Panc1 (cell line): Measurements from ENCODE around the gene CCDC40. TPM values are rescaled to one million over a fixed set of nuclear protein-coding genes. Genes with fewer than 3 reads are reported as not detected.

Experiments
- ATAC-seq: fragments of 200-7000 bp; cut with Tn5 transposase; 2 replicates; pipeline ENCODE4 v1.9.1; 2020; ENCODE audit warnings: mild to moderate bottlenecking, moderate library complexity
- BruUV-seq: library from RNA; stranded (reverse); fragments of 400-500 nt; replicated peaks from 2 replicates; lab custom pipeline; 2021; lab: Mats Ljungman, UMichigan
- CTCF ChIA-PET: fragments of 300-600 bp; sonication (Branson Sonifier 250); formaldehyde crosslinking; loops from one replicate; lab custom pipeline; 2022; ENCODE audit warnings: antibody characterized with exemption; lab: Charles Lee
- POLR2A ChIA-PET: fragments of 300-600 bp; sonication (Branson Sonifier 250); formaldehyde crosslinking; loops from one replicate; lab custom pipeline; 2022; ENCODE audit warnings: antibody characterized with exemption; lab: Charles Lee
- DNase-seq: peaks from one replicate; pipeline ENCODE4 v3.0.0-alpha.2; 2010; ENCODE audit warnings: low read depth, low spot score
- H3K27ac ChIP-seq: 2 replicates; pipeline ENCODE4 v1.5.1; 2011; ENCODE audit warnings: mild to moderate bottlenecking, low read length, inconsistent platforms
- H3K27me3 ChIP-seq: fragments of 200-500 bp; sonication (Bioruptor generic); 2 replicates; pipeline ENCODE4 v1.6.0; 2014; ENCODE audit warnings: low read length, inconsistent platforms; ENCODE audit not compliant: control insufficient read depth, insufficient read depth
- H3K36me3 ChIP-seq: fragments of 200-500 bp; sonication (Bioruptor generic); 2 replicates; pipeline ENCODE4 v1.5.1; 2014; ENCODE audit warnings: inconsistent platforms, mild to moderate bottlenecking, low read length, moderate library complexity; ENCODE audit not compliant: control insufficient read depth, insufficient read depth
- H3K4me1 ChIP-seq: 2 replicates; pipeline ENCODE4 v1.5.1; 2011; ENCODE audit warnings: inconsistent platforms, mild to moderate bottlenecking, low read length, moderate library complexity; ENCODE audit not compliant: control insufficient read depth, insufficient read depth
- H3K4me3 ChIP-seq, 2 experiments: 2 replicates each; pipeline ENCODE4 v1.5.1; 2011 to 2012; ENCODE audit warnings: low read depth in 2 of 2, low read length in 2 of 2, mild to moderate bottlenecking in 2 of 2, inconsistent platforms in 1 of 2, moderate library complexity in 1 of 2
- H3K9me3 ChIP-seq: fragments of 200-500 bp; sonication (Bioruptor generic); 2 replicates; pipeline ENCODE4 v1.5.1; 2014; ENCODE audit warnings: low read depth, mild to moderate bottlenecking, inconsistent platforms, low read length, moderate library complexity; ENCODE audit not compliant: control insufficient read depth, insufficient read depth
- CTCF ChIP-seq: fragments of 450-650 bp; IDR thresholded peaks from 2 replicates; pipeline ENCODE4 v1.5.1; 2017; ENCODE audit warnings: mild to moderate bottlenecking
- POLR2AphosphoS5 ChIP-seq: IDR thresholded peaks from 2 replicates; pipeline ENCODE4 v1.6.1; 2012; ENCODE audit warnings: mild to moderate bottlenecking, low read depth, low read length, moderate library complexity
- REST ChIP-seq, 2 experiments: IDR thresholded peaks; 2 replicates each; pipeline ENCODE4 v1.6.1; 2011 to 2012; ENCODE audit warnings: low read depth in 2 of 2, control low read depth in 1 of 2, low read length in 1 of 2, mild to moderate bottlenecking in 1 of 2, moderate library complexity in 1 of 2; ENCODE audit not compliant: insufficient read depth in 1 of 2
- SIN3A ChIP-seq: IDR thresholded peaks from 2 replicates; pipeline ENCODE4 v1.6.1; 2012; ENCODE audit warnings: low read depth, mild to moderate bottlenecking, low read length, moderate library complexity, borderline replicate concordance; ENCODE audit not compliant: insufficient read depth
- TCF7L2 ChIP-seq: IDR thresholded peaks from 2 replicates; pipeline ENCODE4 v1.6.1; 2011; ENCODE audit warnings: mild to moderate bottlenecking, low read depth, low read length, inconsistent platforms
- in situ Hi-C: cut with HindIII; loops from 2 replicates; pipeline ENCODE4 v1.10.0; 2016; ENCODE audit warnings: low sequenced_read_pairs, low pct_unique_long_range_greater_than_20kb
- intact Hi-C: fragments of 100-400 bp; cut with micrococcal nuclease; formaldehyde crosslinking; loops from one replicate; pipeline ENCODE4 v1.10.0; 2022; ENCODE audit not compliant: unreplicated experiment
- total RNA-seq: library from RNA; stranded (reverse); gene quantifications from one replicate; pipeline ENCODE4 v1.2.1, GENCODE V29; 2021; ENCODE audit not compliant: unreplicated experiment

CCDC40 gene
- total RNA-seq, 1 experiment from 2014 or later, result 18.0 TPM

DNA sequence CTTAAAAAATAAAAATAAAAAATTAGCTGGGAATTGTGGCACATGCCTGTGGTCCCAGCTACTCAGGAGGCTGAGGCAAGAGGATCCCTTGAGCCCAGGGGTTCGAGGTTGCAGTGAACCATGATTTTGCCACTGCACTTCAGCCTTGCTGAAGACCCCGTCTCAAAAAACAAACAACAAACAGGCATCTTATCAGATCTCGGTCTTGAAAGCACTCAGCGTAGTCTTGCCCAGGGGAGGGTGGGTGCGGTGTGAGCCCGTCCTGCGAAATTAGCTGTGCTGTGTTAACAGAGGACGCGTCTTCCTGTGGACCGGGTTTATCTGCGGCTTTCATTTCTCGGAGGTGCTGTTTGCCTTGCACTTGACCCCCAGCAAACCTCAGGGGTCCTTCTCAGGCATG is 70.3 kb downstream of the CCDC40 start:
- CTCF ChIA-PET, result interaction anchor here (0.6 kb wide), 1 partner anchor 20 kb away, joined by 3 read pairs; no protein-coding TSS in a partner anchor
- intact Hi-C loops, result no loop called here

DNA sequence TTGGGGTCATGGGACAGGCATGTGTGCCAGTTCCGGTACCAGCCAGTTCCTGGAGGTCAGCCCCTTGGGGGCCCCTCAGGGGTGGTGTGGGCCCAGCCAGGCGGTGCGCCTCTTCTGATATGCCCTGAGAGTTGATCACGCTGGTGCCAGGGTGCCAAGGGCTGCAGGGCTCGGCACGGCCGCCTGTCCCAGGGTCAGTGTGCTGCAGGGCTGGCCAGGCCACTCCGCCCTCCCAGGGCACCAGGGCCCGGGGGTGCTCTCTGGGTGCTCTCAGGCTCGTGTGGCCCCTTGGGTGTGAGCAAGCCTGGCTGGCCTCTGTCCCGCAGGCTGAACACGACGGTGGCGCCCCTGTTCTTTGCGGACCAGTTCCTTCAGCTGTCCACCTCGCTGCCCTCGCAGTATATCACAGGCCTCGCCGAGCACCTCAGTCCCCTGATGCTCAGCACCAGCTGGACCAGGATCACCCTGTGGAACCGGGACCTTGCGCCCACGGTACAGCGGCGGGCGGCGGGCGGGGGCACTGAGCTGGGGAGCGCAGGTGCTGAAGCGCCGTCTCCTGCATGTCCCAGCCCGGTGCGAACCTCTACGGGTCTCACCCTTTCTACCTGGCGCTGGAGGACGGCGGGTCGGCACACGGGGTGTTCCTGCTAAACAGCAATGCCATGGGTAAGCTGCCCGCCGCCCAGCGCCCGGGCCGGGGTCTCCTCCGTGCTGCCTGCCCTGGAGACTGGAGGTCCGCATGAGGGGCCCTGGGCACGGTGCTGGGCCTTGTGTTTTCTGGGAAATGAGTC is 71.0 kb downstream of the CCDC40 start:
- Histone ChIP-seq H3K9me3 (no peaks in the 10 kb centered on the region), H3K27ac (no peak overlapping the region), H3K27me3 (no peaks in the 10 kb centered on the region), H3K4me3 (no peak overlapping the region), H3K36me3 (no peaks in the 10 kb centered on the region), H3K4me1 (peaks cover under 1% of the 10 kb centered on the region; the same call in 1 of the 2 replicates)
- DNase-seq (no peak), ATAC-seq (no peak)
- in situ Hi-C loops (no loop called here), intact Hi-C loops (no loop called here)
- CTCF ChIA-PET, result interaction anchor here (0.6 kb wide), 1 partner anchor 20 kb away, joined by 3 read pairs; no protein-coding TSS in a partner anchor
- BruUV-seq, result no TSS peak
- POLR2A ChIA-PET, result no interaction called here
- TF ChIP-seq TCF7L2, result no peak
- no peak for TF ChIP-seq CTCF
- TF ChIP-seq POLR2AphosphoS5, result no peak
- no peak for TF ChIP-seq REST (IDR thresholded peaks at IDR 0.05; ENCODE audit: insufficient read depth in 1 of 2, low read depth in 2 of 2, low read length in 1 of 2)

More for the DNA sequence above, 70.3 kb downstream of the CCDC40 start:
- no peak for DNase-seq
- peaks cover 5% of the 10 kb centered on the region for H3K4me1 ChIP-seq
- no peaks in the 10 kb centered on the region for H3K9me3 ChIP-seq
- no peak overlapping the region for H3K27ac ChIP-seq
- POLR2A ChIA-PET, result no interaction called here
- in situ Hi-C loops, result no loop called here
- ATAC-seq, result no peak
- no peaks in the 10 kb centered on the region; the same call in 1 of the 2 replicates for H3K36me3 ChIP-seq
- H3K27me3 ChIP-seq, result no peaks in the 10 kb centered on the region
- BruUV-seq, result no TSS peak
- TF ChIP-seq REST (IDR thresholded peaks at IDR 0.05; ENCODE audit: insufficient read depth in 1 of 2, low read depth in 2 of 2, low read length in 1 of 2) (no peak), TCF7L2 (no peak), POLR2AphosphoS5 (no peak), SIN3A (no peak), CTCF (no peak)
- no peak overlapping the region for H3K4me3 ChIP-seq
